Measurements from ENCODE around the gene CIZ1.
A peak's percentile ranks its signal among the peaks of the same experiment; 100 is the strongest.
"Not testable (repeated sequence)": the region's sequence is repeated elsewhere in the genome, so short reads cannot be mapped to it uniquely, and the experiment has no call there.

CIZ1 gene

GRCh38 chr9:128191406-128192046 lies at the start of gene CIZ1:
TSS of gene CIZ1 (minus strand) at chr9:128191572. CDS start at chr9:128190857, 715 bp downstream.
- peak; percentile 63 to 66 for DNase-seq (ENCODE audit: low read depth in 2 of 2)

GRCh38 chr9:128233817-128234406 lies 42.5 kb upstream of the CIZ1 start:
- no peak for DNase-seq (ENCODE audit: low read depth in 2 of 2)

GRCh38 chr9:128232528-128233428 lies 41.4 kb upstream of the CIZ1 start:
- DNase-seq (ENCODE audit: low read depth in 2 of 2): no peak

GRCh38 chr9:128231638-128232527 lies 40.5 kb upstream of the CIZ1 start:
- no peak for DNase-seq (ENCODE audit: low read depth in 2 of 2)

GRCh38 chr9:128230897-128231296 lies 39.5 kb upstream of the CIZ1 start:
- not testable (repeated sequence) for DNase-seq (ENCODE audit: low read depth in 2 of 2)

- no peak for DNase-seq (ENCODE audit: low read depth in 2 of 2)
Observed at GRCh38 chr9:128226412-128226801, 35.0 kb upstream of the CIZ1 start.

GRCh38 chr9:128225770-128226411 lies 34.5 kb upstream of the CIZ1 start:
- DNase-seq (ENCODE audit: low read depth in 2 of 2): no peak

GRCh38 chr9:128224877-128225276 lies 33.5 kb upstream of the CIZ1 start:
- DNase-seq (ENCODE audit: low read depth in 2 of 2): no peak

- no peak for DNase-seq (ENCODE audit: low read depth in 2 of 2)
Observed at GRCh38 chr9:128222880-128223670, 31.7 kb upstream of the CIZ1 start.

GRCh38 chr9:128222026-128222425 lies 30.7 kb upstream of the CIZ1 start:
- DNase-seq (ENCODE audit: low read depth in 2 of 2): no peak

- no peak for DNase-seq (ENCODE audit: low read depth in 2 of 2)
Observed at GRCh38 chr9:128219831-128220230, 28.5 kb upstream of the CIZ1 start.

GRCh38 chr9:128218518-128219389 lies 27.4 kb upstream of the CIZ1 start:
- DNase-seq (ENCODE audit: low read depth in 2 of 2): peak; percentile 92 to 97

- DNase-seq (ENCODE audit: low read depth in 2 of 2): no peak
Observed at GRCh38 chr9:128218172-128218517, 26.8 kb upstream of the CIZ1 start.

GRCh38 chr9:128216781-128217553 lies 25.6 kb upstream of the CIZ1 start:
- DNase-seq (ENCODE audit: low read depth in 2 of 2): no peak

- no peak for DNase-seq (ENCODE audit: low read depth in 2 of 2)
Observed at GRCh38 chr9:128215491-128216409, 24.4 kb upstream of the CIZ1 start.

GRCh38 chr9:128214571-128215490 lies 23.5 kb upstream of the CIZ1 start:
- DNase-seq (ENCODE audit: low read depth in 2 of 2): no peak
